Stimulated activated CD8-positive, alpha-beta memory T cell treated with anti-CD3 and anti-CD28 coated beads, Interleukin-12 subunit alpha, Interleukin-12 subunit beta, amount 100 ng/mL, for 4 hours (primary cell): ENCODE measurements around the gene PARD3.
"Not testable (repeated sequence)": the region's sequence is repeated elsewhere in the genome, so short reads cannot be mapped to it uniquely, and the experiment has no call there.

Source experiments
- DNase-seq: peaks from one replicate; pipeline ENCODE4 v3.0.0-alpha.2; 2020; ENCODE audit warnings: low read depth

PARD3 gene

DNA sequence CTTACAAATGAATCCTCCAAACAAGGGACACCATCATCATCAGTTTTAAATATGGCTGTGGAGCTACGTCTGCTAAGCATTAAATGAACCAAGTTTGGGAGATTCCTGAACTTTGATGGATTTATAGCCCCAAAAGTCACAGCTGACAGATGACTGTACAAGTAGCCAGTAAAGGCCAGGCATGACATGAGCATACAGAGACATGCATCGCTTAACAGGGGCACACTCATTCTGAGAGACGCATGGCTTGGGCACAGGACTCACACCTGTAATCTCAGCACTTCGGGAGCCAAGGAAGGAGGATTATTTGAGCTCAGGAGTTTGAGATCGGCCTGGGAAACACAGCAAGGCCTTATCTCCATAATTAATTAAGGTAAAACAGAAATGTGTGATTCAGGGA, 166.2 kb downstream of the PARD3 start:
- DNase-seq = no peak

DNA sequence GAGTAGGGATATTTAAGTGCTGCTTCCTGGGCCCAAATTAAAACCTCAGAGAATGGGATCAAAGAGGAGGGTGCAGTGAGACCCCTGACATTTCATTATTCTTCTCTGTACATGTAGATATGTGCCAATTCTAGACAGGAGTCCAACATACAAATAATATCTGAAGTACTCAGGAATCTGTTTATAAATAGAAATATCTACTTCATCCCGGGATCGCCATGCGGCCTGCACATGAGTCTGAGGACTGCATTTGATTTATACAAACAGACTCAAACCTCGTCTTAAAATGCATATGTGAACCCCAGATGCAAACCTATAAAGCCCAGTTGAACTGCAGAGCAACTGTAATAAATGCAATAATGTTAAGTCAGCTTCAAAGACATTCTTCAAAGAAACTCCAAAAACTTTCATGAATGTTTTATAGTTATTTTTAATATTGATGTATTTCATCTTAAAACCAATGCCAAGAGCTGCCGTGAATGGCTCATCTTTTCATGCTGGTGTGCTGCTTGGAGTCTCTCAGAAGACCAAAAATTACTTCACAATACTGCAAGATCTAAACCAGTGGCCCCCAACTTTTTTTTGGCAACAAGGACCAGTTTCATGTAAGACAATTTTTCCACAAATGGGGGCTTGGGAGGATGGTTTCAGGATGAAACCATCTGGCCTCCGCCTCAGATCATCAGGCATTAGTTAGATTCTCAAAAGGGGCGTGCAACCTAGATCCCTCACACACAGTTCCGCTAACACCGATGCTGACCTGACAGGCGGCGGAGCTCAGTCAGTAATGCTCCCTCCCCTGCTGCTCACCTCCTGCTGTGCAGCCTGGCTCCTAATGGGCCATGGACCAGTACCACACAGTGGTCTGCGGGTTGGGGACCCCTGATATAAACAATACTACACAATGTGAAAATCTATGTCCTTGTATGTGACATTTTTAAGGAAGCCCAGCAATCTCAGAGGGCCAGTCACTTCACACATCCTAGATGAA, 166.9 kb downstream of the PARD3 start:
- no peak for DNase-seq

DNA sequence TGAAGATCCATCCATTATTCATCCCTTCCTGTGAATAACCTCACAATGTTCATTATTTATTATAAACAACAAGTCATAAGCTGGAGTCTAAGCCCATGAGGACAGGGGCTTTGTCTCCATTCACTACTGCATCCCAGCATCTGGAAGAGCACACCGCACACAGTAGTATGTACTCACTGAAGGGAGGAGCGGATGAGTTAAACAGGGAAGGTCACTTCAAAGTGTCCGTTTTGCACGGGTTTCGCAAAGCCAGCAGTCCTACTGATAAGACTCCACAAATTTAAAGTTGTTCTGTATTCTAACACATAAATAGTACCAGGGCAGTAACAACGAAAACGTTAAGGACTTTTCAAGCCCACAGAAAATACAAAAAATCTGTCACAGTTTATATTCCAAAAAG, 167.9 kb downstream of the PARD3 start:
- no peak for DNase-seq

DNA sequence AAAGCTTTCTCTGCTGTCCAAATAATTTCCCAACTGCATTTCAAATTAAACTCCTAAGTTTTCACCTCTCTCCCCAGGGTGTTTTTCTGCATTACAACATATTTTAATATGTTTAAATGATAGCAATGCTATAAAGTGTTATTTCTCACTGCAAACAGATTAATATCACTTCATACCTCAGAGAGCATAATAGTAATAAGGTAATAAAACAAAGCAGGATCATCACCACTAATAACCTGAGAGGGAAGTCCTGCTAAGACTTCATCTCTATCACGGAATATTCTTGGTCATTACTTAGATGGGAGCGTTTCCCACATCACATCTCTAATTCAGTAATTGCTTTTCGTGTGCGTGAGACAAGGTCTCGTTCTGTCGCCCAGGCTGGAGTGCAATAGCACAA, 168.8 kb downstream of the PARD3 start:
- no peak for DNase-seq

DNA sequence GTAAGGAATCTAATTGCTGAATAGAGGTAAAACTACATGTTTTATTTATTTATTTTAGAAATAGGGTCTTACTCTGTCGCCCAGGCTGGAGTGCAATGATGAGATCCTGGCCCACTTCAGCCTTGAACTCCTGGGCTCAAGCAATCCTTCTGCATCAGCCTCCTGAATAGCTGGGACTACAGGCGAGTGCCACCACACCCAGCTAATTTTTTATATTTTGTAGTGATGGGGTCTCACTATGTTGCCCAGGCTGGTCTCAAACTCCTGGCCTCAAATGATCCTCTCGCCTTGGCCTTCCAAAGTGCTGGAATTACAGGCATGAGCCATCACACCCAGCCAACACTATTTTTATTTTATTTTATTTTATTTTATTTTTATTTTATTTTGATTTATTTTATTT, 170.3 kb downstream of the PARD3 start:
- DNase-seq = not testable (repeated sequence)

DNA sequence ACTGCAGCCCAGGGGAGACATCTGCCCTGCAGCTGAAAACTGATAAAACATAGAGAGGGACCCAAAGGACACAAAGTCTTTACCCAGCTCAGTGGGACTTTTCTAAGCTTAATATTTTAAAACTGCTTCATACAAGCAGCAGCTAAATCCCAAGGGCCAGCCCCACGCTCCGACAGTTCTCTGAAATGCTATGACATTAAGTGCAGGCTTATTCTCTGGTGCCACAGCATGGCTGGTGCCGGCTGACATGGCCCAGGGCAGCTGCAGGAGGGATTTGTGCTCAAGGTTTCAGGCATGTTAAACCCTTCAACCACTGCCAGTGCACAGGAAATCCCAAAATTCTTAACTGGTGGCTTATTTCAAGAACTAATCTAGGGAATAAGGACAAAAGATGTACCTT, 170.9 kb downstream of the PARD3 start:
- no peak for DNase-seq

DNA sequence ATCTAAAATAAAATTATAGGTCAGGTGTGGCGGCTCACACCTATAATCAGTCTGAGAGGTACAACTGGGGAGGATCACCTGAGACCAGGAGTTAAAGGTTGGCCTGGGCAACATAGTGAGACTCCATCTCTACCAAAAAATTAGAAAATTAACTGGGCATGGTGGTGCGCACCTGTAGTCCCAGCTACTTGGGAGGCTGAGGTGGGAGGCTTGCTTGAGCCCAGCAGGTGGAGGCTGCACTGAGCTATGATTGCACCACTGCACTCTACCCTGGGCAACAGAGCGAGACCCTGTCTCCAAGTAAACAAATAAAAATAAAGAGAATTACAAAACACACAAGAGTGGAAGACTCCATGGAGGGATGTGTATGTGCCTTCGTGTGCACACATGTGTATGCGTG, 171.5 kb downstream of the PARD3 start:
- DNase-seq = no peak

DNA sequence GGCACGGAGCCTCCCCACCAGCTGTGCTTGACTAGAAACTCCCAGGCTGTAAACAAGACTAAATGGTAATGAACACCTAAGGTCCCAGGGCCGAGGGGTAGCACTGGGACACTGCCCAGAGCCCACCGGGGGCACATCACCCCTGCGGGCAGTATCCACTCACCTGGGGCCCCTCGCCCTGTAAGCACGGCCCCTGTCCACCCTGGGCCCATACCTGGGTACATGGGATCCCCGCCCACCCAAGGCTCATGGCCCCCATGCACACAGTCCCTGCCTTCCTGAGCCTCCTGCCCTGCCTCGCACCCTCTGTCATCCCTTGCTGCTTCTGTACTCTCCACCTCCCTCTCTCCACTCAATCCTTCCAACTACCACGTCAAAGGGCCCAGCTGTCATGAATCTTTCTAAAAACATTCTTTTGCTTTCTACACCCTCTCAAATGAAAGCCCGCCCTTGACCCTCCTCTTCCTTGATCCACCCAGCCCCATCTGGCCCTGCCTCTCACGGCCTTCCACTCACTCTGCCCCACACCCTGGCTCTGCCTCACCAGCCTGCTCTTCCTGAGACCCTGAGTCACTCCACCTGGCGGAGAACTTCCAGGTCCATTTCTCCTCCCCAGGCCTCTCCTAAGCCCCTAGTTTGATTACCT, 173.1 kb downstream of the PARD3 start:
- no peak for DNase-seq

DNA sequence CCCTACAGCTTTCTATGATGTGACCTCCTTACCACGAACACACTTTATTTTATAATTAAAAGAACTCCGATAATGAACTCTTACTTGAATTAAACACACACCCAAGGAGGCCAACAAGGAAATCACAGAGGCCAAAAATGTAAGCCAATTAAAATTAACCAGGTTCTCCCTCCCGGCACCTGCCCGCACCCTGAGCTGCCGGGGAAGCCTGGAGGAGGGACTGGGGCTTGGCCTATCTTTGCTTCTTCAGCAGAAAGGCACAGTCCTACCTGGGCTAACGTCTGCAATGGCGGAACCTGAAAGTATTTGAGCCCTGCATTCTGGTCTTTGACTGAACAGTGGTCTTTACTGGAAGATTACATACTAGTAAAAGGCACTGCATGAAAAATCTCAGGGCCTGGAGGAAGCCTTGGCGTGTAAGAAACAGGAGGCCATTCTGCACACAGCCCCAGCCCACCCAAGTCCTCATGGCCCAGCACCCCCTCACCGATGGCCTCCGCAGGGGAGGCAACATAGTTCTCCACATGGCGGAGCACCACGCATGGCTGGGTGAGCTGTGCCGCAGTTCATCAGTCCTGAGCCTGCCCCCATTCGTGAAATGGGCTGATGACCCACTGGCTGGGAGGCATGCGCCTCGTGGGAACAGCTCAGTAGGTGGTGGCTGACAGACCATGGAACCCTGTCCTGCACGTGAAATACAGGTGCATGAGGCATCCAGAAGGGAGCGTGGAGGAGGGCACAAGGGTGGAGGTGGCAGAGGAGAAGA, 173.8 kb downstream of the PARD3 start:
- no peak for DNase-seq

DNA sequence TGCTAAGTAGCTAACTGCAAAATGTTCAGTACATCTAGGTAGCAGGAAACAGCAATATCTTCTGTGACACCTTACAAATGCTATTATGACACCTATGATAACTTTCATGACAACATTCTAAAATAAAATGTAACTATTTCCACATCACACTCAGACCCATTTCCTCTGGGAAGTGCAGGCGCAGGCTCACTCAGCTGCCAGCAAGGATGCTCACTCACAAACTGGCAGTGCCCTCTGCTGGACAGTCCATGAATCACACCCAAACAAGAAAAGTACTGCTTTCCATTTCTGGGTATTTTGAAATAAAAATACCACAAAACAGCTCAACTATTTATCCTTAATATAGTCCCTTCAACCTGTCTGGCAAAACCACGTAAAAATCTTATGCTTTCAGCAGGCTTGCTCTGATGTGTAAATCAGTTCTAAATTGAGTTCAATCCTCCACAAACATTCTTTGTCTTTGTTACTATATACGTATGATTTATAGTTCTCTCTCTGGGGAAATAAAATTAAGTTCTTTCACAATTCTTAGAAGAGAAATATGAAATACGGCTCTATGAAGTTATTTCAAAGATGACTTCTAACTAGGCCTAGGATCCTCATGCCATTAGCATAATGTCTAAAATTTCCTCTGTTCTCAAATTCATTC, 176.6 kb downstream of the PARD3 start:
- DNase-seq = peak; percentile 17

DNA sequence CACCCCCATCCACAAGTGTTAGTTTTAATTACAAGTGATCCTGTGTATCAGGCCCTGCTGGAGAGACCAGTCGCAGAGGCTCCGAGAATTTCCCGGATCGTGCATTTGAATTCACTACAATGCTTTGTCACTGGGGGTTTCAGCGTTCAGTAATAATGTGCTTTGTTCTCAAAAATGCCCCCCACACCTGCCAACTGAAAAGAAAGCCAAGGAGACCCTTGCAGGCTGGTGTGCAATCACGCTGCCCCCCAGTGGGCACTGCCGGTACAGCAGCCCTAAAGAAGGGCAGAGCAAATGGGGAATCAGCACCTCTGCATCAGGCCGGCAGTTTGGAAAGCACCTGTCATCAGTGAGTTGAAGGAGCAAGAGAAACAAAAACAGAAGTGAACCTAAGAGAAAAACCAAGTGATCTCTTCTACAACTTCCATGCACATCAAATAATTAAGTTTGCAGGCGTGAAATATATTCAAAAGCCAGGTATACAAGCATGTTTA, 177.6 kb downstream of the PARD3 start:
- peak; percentile 15 for DNase-seq

DNA sequence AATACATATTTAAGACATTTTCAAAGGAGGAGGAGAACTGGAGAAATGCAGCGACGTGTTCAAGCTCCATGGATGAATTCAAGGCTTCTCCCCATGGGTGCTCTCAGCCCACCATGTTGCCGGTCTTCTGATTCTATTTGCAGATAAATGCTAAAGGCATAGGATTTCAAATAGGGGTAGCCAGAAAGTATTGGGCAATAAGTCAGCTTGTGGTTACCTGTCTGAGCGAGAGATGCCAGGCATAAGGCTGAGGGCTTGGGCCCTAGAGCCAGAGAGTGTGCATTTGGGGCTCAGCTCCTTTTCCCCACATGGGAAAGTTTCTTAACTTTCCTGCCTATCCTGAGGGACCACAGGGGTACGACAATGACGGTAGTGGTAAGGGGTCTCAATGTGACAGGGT, 180.0 kb downstream of the PARD3 start:
- no peak for DNase-seq

DNA sequence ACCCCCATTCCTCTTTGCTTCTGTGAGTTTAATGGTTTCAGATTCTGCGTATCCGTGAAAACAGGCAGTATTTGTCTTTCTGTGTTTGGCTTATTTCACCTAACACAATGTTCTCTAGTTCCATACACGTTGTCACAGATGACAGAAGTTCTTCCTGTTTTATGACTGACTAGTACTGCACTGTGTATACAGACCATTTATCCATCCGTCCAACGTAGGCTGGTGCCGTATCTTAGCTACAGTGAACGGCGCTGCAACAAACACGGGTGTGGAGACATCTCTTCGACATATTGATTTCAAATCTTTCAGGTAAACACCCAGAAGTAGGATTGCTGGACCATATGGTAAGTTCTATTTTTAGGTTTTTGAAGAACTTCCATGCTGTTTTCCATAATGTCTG, 181.7 kb downstream of the PARD3 start:
- DNase-seq = no peak

DNA sequence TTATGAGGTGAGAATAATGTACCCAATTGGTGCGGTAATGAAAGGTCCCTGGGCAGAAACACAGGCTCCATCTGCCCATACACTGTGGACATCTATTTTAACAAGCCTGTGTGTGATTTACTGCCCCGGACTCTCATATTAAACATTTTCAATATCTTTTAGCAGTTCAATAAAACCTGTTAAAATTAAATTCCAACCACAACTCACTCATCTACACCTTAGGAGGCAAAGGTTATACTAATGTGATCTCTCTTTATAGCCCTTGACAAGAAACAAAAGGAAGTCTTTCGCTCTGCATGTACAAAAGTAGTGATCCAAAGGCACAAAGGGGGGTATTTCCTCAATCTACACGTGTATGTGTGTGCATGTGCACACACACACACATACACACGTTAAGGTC, 186.0 kb downstream of the PARD3 start:
- no peak for DNase-seq

DNA sequence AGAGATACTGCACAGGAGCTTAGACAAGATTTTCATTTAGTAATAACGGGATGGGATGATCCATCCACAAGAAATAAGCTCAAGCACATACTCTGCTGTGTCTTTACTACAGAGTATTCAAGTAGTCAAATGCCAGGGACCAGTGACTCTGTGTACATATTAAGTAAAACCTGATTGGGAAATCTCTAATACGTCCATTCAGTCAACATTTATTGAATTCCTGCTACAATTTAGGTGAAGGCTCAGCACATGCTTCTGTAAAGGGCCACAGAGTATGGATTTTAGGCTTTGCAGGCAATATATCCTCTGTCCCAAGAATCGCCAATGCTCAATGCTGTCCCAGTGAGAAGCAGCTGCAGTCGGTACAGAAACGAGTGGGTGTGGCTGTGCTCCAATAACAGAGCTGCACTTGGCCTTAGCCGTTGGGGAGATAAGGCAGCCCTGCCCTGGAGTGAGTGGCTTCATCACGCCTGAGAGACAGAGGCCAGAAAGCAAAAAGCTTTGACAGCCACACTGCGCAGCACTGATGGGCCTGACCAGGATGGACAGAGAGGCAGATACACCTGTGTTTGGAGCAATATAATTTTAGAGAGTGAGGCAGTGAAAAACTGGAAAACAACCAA, 186.8 kb downstream of the PARD3 start:
- DNase-seq = no peak

DNA sequence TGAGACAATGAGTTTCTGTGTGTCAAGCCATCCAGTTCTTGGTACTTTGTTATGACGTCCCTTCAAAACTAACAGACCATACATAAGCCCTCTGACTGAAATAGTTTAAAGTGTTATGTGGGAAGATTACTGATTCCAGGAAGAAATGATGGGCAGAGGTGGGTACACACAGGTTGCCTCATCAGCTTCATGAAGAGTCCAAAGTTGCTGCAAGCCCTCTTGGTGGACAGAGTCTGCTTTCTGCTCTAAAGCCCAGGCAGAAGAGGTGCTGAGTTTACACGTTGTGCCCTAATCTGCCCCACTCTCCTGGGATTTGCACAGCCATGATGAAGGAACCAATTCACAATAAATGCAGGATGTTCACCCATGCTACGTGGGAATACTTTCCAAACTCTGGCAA, 187.4 kb downstream of the PARD3 start:
- no peak for DNase-seq

DNA sequence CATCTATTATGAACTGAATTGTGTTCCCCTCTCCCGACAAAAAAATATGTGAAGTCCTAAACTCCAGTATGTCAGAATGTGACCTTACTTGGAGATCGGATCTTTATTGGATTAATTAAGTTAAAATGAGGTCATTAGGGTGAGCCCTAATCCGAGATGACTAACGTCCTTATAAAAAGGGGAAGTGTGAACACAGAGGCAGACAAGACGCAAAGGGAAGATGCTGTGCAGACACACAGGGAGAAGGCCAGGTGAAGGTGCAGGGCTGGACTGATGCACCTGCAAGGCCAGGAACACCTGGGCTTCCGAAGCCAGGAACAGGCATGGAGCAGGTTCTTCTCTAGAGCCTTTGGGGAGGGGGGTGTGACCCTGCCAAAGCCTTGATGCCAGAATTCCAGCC, 187.8 kb downstream of the PARD3 start:
- DNase-seq = no peak

DNA sequence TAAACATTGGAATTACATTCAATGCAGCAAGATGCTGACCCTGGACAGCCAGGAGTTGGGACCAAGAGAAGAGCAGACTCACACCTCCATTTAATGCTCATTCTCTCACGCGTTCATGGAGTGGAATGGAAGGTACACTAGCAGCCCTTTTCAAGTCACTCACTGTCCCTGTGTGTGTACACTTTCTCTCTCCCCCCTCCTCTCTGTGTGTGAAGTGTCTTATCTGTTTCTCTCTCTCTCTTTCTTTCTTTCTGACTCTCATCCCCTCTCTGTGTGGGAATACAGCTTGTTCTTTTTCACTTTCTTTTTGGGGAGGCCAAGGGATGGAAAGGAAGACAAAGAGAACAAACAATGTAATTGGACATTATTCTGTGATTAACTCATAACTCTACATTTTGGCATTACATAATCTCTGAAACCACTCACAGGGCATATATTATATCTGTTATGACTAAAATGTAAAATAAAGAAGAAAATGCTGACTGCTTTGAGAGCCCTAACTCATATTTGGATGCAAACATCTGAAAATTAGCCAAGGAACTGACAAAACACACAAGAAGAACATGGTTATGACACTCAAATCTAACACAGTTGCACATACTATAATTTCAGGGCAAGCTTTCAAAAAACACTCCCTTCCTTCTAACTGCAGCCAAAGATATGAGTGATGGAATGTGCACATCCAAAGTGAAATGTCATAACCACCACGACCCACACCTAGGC, 188.8 kb downstream of the PARD3 start:
- no peak for DNase-seq

DNA sequence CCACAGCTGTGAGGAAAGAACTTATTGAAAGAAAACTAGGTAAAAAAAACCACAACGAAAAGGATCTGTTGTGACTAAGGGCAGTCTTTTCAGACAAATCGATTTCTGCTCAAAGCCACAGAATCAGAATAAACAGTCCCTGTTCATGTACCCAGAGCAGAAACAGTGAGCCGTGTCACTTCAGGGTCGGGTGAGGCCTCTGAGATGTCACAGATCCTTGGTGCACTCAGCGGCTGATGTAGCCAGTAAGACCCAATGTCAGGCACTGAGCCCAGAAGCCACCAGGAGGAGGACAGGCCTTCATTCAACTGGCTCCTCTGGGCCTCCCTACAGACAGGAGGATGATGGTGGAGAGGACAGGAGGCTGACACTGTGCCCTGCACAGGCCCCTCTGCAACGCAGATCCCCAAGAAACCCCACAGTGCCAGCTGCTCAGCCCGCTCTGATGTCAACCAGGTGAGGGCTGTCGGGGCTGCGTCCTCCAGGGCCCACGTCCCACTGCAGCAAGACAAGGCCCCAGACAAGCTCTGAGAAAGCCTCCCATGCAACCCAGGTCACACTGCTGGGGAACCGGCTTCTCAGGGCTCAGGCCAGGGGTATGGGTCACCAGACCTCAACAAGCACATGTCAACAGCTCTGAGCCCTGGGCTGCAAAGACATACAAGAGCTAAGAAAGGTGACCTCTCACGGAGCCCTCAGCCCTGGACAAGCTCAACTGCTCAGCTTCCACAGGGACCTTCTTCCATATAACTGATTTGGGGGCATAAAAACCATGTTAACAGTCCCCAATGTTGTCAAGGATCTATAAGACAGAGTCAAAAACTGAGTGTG, 190.6 kb downstream of the PARD3 start:
- DNase-seq = no peak

DNA sequence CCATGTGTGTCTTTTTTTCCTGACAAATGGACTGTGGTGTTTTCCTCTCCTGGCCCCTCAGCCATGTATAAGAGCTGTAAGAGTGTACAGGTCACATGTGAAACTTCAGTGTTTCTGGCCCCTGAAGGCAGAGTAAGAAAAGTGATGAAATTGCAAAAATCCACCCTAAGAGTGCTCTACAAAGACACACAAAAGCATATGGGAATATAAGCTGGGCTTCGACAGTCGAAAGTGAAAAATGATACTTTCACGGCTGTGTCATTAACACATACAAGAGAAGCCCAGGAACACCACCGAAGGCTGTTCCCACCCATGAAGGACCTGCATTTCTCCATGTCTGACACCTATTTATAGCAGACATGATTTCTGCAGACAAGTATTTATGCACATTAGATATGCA, 192.2 kb downstream of the PARD3 start:
- no peak for DNase-seq
